DMS114 treated with DMSO at 0.1 percent for 48 hours (cell line): ENCODE data around the gene THRB.
"Not testable (repeated sequence)": the region's sequence is repeated elsewhere in the genome, so short reads cannot be mapped to it uniquely, and the experiment has no call there.

Experiments
- DNase-seq: peaks from one replicate; lab custom pipeline; 2025; ENCODE audit not compliant: unreplicated experiment; lab: John Stamatoyannopoulos, UW

THRB gene

DNA sequence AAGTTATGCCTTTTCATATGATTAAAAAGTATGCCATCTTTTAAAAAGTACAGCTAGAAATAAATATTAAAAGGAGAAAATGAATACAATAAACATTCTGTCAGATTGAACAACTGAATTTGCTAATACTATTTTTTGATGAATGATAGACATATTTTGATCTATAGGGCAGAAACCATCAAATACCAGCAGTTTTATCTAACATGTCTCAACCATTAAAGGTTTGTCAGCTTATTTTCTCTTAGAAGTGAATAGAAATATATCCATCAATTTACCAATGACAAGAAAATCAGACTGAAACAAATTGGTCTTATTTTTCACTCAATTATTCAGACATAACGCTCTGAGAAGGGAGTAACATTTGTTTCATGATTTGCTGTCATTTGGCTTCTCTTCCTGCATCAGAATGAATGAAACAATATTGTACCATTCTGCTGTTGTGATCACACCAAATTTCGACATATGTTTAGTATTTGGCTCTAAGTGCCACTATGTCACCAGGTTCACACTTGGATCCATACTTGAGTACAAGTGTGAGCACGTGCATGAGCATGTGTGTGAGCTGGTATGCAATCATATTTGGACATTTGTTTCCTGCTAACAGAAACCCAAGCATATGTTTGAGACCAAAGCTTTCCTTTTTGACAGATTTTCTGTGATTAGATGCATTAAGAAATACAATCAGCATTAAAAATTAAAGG lies 86.5 kb downstream of the THRB start:
- no peak for DNase-seq

DNA sequence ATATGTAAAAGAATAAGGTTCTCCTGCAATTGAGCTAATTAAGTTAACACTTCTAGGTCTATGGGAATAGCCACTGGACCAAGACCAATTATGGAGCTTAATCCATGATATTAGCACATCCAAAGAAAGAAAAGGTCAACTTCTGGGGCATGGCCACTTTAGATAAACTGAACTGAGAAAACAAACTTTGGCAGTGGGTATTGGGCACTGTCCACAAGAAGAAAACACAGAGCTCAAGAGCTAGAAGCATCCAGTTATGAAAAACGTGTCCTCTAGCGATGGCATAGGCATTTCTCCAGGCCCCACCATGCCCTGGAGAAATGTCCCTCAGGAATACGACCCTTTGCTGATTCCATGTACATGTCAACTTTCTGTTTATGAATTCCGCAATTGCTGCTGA lies 87.8 kb downstream of the THRB start:
- no peak for DNase-seq

DNA sequence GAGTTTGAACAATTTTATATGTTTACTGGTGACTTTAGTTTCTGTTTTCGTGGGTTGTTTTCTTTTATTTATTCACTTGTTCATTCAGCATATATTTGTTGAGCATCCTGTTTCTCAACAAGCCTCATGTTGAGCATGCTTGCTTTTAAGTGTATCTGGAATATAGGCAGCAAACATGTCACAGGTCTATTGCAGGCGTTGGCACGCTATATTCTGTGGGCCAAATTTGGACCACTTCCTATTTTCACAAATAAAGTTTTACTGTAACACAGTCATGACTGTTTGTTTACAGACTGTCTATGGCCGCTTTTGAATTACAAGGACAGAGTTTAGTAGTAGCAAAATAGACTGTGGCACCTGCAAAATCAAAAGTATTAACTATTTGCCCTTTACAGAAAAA lies 89.6 kb downstream of the THRB start:
- no peak for DNase-seq

DNA sequence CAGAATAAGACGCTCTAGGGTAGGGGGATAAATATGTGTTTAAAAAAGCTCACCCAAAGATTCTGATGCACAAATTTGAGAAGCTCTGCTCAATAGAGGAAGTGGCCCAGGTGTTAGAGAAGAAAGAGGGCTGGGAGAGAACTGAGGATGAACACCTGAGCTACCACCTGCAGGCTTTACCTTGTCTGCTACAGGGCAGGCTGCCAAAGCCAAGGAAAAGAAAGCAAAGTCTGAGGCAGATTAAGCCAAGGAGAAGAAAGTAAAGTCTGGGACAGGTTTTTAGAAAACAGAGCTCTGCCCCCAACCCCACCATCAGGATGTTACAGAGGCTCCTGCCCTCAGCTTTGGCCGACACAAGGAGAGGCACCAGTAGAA lies 92.9 kb downstream of the THRB start:
- no peak for DNase-seq

DNA sequence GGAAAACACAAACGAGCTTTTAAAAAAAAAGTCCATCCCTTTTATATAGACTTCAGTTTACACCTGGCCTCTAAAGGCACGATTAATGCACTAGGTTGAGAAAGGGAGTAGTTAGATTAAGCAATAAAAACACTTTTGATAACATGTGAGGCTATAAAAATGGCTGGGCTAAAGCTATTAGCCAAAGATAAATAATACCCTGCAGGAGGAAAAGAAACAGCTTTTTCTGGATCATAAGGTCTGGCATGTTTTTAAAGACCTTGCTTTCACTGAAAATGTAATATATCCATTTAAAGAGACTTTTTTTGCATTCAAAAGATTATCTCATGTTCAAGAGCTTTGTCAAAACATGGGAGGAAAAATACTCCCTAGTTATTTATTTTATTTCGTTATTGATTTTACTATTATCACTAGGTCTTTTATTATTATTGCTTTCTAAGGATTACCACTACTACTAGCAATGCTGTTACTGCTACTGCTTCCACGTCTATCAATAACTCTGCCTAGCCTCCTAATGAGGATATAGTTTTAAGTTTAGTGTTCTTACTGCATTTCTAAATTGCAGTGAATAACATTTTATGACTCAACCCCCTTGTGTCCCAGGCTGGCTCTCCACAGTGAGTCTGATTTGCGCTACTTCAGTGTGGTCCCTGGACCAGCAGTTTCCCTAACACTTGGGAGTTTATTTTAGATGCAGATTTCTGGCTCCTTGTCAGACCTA lies 93.4 kb downstream of the THRB start:
- no peak for DNase-seq

DNA sequence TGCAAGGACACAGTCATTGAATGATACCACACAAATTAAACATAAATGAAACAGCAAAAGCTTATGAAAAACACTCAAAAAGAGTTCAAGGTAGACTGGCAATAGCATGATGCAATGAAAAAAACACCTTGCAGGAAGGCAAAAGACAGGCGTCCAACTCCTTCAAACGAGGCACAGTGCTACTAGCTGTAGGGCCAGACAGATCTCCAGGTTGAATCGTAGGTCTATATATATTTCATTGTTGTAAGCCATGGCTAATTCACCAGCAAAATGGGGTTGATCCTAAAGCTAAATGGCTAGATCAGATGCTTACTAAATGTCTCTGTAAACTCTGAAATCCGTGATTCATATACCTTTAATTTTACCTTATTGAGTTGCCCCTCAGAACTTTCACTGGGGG lies 94.2 kb downstream of the THRB start:
- no peak for DNase-seq

DNA sequence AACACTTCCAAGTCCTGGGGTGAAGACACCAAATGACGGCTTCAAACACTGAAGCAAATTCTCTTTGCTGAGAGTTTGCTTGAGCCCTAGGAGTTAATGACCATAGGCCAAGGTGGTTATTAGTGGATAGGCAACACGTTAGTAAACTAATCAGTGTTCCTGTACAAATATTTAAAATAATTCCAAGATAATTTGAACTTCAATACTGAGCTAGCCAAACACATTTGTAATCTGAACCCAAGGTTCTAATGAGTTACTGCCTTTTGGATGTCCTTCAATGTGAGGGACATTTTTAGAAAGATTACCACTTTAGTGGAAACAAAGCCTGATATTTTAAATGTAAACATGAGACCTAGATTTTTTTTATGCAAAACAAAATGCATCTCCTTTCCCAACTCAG lies 94.6 kb downstream of the THRB start:
- DNase-seq, result no peak

DNA sequence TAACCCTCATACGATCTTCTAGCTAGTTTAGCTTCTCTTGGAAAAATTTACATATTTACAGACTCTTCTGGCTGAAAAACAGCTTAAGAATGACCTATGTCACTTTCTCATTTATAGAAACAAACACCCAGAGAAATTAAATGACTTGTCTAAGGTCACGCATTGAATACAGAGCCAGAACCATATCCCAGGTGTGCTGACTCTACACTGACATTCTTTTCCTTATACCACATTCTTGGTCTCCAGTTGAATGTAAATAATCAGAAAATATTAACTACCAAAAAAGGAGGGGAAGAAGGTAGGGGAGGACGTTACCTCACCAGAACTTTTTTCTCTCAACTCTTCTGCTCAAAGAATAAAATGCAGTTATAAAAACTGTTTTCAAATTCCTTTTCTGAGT lies 95.0 kb downstream of the THRB start:
- DNase-seq, result no peak

DNA sequence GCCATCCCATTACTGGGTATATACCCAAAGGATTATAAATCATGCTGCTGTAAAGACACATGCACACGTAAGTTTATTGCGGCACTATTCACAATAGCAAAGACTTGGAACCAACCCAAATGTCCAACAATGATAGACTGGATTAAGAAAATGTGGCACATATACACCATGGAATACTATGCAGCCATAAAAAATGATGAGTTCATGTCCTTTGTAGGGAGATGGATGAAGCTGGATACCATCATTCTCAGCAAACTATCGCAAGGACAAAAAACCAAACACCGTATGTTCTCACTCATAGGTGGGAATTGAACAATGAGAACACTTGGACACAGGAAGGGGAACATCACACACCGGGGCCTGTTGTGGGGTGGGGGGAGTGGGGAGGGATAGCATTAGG lies 95.9 kb downstream of the THRB start:
- not testable (repeated sequence) for DNase-seq

DNA sequence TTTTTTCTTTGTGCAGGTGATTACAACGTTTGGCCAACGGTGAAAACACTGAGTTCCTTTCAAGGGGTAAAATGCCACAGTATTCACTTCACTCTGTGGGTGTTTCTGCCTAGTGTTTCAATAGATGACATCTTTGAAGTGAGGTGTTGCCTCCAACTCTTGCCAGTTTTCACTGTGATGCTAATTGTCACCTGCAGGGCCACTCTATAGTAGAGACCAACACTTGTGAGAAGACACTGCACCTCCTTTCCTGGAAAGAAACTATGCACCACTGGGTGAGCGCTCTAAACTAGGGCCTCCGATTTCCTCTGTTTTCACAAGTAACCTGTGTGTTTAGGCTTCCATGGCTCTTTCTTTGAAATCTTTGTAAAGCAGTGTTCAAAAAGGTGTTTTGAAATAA lies 98.3 kb downstream of the THRB start:
- no peak for DNase-seq

DNA sequence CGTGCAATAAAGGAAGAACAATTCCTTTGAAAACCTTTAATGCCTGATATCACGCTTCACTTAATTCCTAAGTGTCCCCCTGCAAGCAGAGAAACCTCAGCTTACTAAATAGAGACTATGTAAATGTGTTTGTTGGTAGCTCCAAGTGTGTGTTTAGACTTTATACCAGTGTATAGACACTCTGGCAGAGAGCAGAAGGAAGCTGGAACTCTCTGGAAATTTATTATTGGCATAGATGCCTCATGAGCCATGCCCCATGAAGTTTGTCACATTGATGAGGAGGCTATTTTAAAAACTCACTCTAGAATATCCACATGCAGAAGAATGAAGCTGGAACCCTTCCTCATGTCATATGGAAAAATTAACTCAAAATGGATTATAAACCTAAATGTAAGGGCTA lies 99.9 kb downstream of the THRB start:
- no peak for DNase-seq

DNA sequence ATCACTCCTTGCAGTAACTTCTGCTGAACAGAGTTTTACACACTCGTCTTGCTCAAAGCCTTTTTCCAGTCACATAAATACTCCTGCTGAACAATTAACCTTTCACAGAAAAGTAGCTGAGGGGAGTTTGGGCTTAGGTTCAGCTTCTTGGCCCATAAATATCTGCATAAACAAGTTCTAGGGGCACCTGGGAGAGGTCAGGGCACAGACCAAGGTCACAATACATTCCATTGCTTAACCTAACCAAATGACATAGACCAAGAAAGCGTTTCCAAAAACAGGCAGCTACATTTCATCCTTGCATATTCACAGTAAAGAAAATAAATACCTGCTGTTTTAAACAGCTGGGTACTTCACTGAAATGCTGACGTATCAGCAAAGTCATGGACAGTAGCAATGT lies 101.3 kb downstream of the THRB start:
- no peak for DNase-seq

DNA sequence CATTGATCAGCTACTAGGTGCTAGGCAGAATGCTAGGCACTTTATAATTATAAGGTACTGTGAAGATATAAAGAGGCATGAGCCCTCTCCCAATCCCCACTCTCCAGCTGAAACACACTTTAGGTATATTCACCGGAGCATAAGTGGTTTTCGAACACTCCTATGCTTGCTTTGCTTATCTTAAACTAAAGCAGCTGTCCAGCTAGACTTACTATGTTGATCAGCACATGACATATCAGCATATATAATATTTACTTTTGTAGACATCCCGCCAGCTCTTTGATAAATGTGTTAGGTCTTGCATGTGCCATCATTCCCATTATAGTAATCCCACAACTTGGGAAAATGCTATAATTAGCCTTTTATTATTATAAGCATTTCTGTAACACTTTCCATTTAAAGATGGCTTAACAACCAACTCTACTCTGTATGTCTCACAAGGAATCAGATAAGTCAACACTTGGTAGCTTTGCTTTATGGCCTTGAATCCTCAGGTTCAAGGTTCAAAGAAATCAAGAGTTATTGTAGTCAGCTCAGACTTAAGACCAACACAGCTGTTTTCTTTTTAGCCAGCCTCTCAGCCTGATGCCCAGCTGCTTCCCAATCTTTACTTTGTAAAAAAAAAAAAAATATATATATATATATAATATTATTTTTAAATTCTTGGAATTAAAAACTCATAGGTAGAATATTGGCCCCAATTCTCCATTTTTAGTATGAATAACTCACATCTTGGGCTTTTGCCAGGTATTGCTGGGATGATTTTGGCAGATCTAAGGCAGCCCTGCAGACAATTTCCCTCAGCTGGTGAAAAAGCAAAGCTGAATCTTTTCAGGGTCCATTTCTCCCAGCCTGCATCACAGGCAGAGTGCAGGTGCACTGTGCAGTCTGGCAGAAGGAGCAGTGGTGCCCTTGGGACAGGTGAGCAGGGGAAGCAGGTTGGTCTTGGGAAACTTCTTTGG lies 104.2 kb downstream of the THRB start:
- DNase-seq, result no peak

DNA sequence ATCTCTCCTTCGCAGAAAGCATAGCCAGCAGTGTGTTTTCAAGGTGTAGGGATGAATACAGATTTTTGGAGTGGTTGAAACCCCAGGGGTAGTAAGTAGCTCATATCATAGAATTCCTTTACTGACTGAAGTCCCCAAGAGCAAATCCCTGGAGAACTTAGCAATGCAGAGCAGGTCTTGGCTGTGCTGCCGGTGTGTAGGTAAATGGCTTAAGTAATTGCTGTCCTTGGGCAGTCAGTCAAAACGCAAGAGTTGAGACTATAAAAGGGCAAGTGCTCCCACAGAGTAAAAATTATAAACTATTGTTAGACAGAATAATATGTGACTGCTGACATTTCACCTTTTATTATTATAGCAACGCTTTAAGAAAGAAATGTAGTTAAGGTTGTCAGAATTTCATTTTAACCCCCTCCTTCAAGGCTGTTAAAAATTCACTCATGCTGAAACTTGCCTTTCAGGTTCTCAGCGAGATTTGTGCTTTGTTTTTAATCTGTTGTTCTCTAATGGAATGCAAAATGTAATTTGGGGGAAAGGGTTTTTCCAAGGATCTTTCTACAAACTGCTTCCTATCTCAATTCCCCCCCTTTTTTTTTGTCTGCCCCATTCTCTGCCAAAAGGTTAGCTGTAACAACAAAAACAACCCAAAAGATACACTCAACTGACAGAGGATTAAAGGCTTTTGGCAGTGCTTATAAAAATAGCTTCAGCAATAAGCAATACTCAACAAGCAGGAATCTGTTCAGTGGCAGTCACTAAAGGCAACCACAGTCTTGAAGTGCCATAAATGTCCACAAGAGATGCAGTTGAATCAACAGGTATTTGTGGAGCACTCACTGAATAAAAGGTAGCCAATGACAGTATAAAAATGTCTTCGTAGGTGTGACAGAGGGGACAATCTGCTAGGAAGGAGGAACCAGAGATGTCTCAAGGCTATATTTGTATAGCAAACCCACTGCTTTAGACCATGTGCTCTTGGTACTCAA lies 105.3 kb downstream of the THRB start:
- no peak for DNase-seq

DNA sequence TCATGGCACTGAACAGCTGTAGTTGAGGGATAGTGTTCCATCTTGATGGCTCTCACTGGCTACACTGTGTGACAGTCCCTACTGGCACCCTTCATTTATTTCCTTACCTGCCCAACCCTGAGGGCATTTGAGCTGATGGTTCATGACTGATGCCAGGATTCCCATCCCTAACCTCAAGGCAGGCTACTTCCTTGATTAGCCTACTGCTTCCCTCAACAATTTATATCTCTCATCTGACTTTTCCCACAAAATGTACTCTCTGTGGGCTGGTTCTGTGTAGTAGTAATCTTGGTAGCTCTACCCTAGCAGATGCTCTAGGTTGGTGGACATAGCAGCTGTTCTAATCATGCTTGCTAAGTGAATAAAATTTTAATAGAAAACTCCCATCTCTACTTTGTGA lies 106.0 kb downstream of the THRB start:
- DNase-seq, result no peak

DNA sequence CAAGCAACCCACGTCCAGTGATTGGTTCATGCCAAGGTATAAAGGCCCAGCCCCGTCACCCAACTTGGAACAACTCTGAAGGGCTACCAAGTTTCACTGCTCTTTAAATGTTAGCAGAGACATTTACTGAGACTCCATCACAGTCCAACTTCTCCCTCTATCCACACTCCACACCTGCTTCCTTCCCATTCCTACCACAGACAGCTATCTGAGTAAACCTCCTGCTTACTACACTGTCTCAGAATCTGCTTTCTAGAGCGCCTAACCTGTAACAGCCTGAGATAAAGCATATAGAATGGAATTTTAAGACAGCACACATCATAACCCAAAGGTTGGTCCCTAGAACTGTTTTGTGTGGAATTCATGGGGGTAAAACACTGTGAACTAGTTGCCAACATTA lies 106.5 kb downstream of the THRB start:
- no peak for DNase-seq

DNA sequence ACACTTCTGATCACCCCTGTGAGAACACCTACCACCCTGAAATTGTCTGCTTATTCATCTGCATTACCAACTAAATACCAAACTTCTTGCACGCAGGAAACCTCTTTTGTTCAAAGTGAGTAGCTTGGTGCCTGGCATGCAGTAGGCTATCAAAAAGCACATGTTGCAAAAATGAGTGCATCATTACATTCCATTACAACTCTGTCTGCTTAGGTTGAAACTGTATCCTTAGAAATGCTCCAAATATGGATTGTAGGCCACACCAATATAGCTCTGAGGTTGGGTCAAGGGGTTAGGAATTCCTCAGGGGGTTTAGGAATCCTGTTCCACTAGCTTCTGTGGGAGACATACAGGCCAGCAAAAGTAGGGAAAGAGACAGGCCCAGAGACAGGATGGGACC lies 107.2 kb downstream of the THRB start:
- no peak for DNase-seq

DNA sequence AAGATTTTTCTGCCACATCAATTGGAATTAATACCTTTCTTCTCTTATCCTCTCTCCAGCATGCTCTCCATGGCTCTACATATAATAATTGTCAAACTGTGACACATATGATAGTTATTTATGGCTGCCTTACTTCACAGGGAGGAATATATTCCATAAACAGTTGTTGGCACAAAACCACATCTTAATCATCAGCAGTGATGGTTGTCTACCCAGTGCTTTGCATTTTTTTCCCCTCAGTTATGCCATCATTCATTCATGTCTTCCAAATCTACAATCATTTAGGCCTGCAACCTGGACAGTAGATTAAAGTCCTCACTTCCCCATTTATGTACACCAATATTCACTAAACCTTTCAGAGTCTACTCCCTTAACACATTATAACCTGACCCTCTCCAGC lies 107.7 kb downstream of the THRB start:
- no peak for DNase-seq

DNA sequence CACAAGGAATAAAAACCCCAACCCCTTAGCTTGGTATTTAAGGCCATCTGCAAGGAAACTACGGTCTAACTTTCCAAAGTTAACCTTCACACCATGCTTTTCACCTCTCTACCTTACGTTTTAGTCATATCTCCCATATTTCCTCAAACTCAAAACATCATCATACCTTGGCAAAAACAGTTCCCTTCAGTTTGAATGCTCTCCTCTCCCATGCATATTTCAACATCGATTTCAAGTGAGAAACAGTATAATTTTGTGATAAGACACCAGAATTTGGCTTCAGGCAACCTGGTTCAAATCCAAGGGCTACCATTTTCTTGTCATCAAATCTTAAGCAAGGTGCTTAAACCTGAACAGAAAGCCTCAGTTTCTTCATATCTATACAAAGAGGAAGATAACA lies 108.2 kb downstream of the THRB start:
- no peak for DNase-seq

DNA sequence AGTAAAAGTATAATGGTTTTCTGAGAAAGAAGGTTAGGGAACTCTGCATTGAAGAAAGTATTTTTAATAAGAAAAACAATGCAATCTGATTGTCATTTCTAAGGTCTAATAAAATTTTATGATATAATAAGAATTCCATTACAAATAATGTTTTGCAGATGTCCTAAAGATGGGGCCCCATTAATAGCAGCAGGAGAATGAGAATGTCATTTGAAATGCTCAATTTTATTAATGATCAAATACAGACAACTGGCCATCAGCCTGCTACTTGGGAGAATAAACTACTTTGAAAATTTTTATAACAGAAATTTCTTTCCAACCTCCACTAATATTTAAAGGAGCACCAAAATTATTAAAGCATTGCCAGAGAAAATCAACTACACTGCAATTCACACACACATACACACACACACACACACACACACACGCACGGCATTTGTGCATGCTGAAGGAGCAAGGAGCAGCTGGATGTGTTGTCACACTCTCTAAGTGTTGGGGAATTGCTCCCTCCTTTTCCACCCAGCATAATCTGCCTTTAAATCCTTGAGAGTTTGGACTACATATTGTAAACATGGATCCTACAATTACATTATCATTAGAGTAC lies 109.5 kb downstream of the THRB start:
- DNase-seq, result no peak
